ENCODE results near the gene TRIP6. TPM values are rescaled to one million over a fixed set of nuclear protein-coding genes. Genes with fewer than 3 reads are reported as not detected.
A peak's percentile ranks its signal among the peaks of the same experiment; 100 is the strongest.

Gene TRIP6
- polyA plus RNA-seq, 4 donors, result 3.4 to 35.7 (median 16.7) TPM

DNA sequence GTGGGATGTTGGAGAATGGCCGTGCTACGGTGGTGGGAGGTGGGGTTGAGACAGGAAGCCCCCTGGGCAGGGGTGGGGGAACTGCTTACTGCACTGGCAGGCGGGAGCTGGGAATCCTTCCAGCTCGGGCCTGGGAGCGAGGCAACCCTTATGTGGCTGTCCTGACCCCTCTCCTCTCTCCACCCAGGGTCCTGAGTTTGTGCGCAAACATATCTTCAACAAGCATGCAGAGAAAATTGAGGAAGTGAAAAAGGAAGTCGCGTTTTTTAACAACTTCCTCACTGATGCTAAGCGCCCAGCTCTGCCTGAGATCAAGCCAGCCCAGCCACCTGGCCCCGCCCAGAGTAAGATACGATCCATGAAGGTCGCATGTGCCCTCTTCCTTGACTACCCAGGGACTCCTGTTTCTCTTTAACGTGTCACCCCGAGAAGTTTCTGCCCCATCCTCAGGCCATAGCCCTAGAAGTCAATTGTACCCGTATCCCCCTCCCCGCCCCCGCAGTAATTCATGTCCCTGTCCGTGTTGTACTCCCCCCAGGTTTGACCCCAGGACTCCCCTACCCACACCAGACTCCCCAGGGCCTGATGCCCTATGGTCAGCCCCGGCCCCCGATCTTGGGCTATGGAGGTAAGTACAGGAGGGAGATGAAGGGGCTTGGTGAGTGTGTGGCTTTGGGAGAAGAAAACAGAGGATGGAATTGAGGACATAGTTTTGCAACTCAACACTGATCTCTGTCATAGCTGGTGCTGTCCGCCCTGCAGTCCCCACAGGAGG, 20.5 kb downstream of the TRIP6 start:
- peak overlapping the region; percentile 28 to 85 (median 81) for H3K27ac ChIP-seq (ENCODE audit: low read depth in 1 of 3, low read length in 2 of 3)
- FAIRE-seq (no peak), DNase-seq (peak in 1 of 2 donors; percentile 59)
- peaks cover 0 to 13% (median 0%) of the 10 kb centered on the region in 3 donors for H3K27me3 ChIP-seq (ENCODE audit: control insufficient read depth in 3 of 3, insufficient read depth in 3 of 3, low read length in 3 of 3)
- H3K4me3 ChIP-seq (ENCODE audit: low read depth in 1 of 3, low read length in 3 of 3), result peak overlapping the region in 1 of 3 donors; percentile 54
- 47 to 53% (median 48%) methylated on average over 21 of the region's 21 CpGs for WGBS, 3 donors
- no peaks in the 10 kb centered on the region for H3K9me3 ChIP-seq (ENCODE audit: control insufficient read depth in 2 of 2, insufficient read depth in 1 of 2, low read depth in 1 of 2, low read length in 1 of 2)
- peaks cover 0 to 38% (median 2%) of the 10 kb centered on the region in 3 donors for H3K4me1 ChIP-seq (ENCODE audit: control insufficient read depth in 3 of 3, insufficient read depth in 2 of 3, low read depth in 1 of 3, low read length in 2 of 3)
- peaks cover 24 to 71% (median 34%) of the 10 kb centered on the region in 3 donors for H3K36me3 ChIP-seq (ENCODE audit: control insufficient read depth in 3 of 3, insufficient read depth in 2 of 3, low read depth in 1 of 3, low read length in 3 of 3)

DNA sequence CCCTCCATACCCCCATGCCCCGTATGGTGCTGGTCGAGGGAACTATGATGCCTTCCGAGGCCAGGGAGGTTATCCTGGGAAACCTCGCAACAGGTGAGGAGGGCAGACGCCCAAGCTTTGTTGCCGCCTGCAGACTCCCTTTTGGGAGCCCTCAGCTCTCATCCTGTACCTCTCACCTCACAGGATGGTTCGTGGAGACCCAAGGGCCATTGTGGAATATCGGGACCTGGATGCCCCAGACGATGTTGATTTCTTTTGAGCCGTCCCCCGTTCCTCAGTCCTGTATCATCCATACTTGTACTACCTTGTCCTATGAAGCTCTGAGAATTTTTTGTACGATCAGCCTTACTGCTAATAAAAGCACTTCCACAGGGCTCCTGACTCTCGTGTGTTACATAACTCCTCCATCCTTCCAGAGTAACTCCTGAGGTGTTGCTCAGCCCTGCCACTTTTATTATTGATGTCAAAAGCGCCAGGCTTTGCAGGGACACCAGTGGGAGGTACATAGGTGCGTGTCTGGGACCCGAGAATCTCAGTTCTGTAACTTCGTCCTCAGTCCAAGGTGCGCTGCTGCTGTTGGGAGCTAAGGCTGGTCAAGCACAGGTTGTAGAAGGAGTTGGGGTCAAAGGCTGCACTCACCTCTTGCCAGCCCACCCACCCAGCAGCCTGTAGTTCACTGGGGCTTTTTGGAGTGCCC, 21.3 kb downstream of the TRIP6 start:
- H3K36me3 ChIP-seq (ENCODE audit: control insufficient read depth in 3 of 3, insufficient read depth in 2 of 3, low read depth in 1 of 3, low read length in 3 of 3), result peaks cover 18 to 65% (median 28%) of the 10 kb centered on the region in 3 donors
- 52 to 65% (median 57%) methylated on average over 18 of the region's 18 CpGs for WGBS, 3 donors
- peaks cover 0 to 38% (median 2%) of the 10 kb centered on the region in 3 donors for H3K4me1 ChIP-seq (ENCODE audit: control insufficient read depth in 3 of 3, insufficient read depth in 2 of 3, low read depth in 1 of 3, low read length in 2 of 3)
- H3K9me3 ChIP-seq (ENCODE audit: control insufficient read depth in 2 of 2, insufficient read depth in 1 of 2, low read depth in 1 of 2, low read length in 1 of 2), result no peaks in the 10 kb centered on the region
- FAIRE-seq, result no peak
- H3K4me3 ChIP-seq (ENCODE audit: low read depth in 1 of 3, low read length in 3 of 3), result peak overlapping the region; percentile 30 to 66 (median 54)
- DNase-seq, result peak; percentile 57 to 60
- peaks cover 0 to 13% (median 0%) of the 10 kb centered on the region in 3 donors for H3K27me3 ChIP-seq (ENCODE audit: control insufficient read depth in 3 of 3, insufficient read depth in 3 of 3, low read length in 3 of 3)
- peak overlapping the region; percentile 81 to 92 (median 91) for H3K27ac ChIP-seq (ENCODE audit: low read depth in 1 of 3, low read length in 2 of 3)

DNA sequence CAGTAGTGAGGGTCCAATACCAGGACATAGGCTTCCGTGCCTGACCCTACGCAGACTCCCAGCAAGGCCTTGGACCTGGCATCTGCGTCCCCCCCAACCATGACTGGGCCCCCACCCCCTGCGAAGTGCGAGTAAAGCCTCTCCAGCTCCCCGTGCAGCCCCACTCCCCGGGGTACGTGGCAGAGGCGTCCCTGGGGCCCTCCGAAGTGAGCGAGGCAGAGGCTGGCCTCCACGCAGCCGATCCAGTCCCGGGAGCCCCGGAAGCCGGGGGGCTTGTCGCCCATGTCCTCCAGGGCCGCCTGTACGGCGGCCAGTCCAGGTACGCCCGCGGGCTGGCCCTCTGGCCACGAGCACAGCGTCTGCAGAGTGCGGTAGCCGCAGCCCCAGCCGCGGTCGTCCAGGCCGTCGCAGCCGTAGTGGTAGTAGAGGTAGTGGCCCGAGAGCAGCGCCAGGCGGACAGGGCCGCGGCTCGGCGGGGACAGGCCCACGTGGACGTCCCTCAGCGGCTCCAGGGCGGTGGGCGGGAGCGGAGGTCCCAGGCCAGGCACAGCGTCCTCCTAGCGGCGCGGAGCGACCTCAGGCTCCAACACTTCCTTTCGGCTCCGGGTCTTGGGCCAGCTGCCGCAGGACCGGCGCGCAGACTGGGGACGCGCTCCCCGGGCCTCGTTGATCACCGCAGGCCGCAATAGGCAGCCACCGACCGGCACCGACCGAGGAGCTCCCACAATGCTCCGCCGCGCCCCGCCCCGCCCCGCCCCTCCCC, 22.0 kb downstream of the TRIP6 start, which contains the start of gene UFSP1:
UFSP1 (minus strand) TSS at position 728 of the 763 bp plus-strand sequence; CDS start at position 284, 444 bp downstream.
- H3K4me1 ChIP-seq (ENCODE audit: control insufficient read depth in 3 of 3, insufficient read depth in 2 of 3, low read depth in 1 of 3, low read length in 2 of 3), result peaks cover 0 to 42% (median 2%) of the 10 kb centered on the region in 3 donors
- H3K9me3 ChIP-seq (ENCODE audit: control insufficient read depth in 2 of 2, insufficient read depth in 1 of 2, low read depth in 1 of 2, low read length in 1 of 2), result no peaks in the 10 kb centered on the region
- peaks cover 0 to 16% (median 0%) of the 10 kb centered on the region in 3 donors for H3K27me3 ChIP-seq (ENCODE audit: control insufficient read depth in 3 of 3, insufficient read depth in 3 of 3, low read length in 3 of 3)
- FAIRE-seq (no peak), DNase-seq (no peak)
- H3K27ac ChIP-seq (ENCODE audit: low read depth in 1 of 3, low read length in 2 of 3), result peak within 1 kb of the TSS; percentile 91 to 95 (median 92)
- H3K4me3 ChIP-seq (ENCODE audit: low read depth in 1 of 3, low read length in 3 of 3), result peak within 1 kb of the TSS; percentile 30 to 66 (median 61)
- peaks cover 18 to 59% (median 24%) of the 10 kb centered on the region in 3 donors for H3K36me3 ChIP-seq (ENCODE audit: control insufficient read depth in 3 of 3, insufficient read depth in 2 of 3, low read depth in 1 of 3, low read length in 3 of 3)
- 2 to 3% (median 3%) methylated on average over 42 to 73 of the region's 73 CpGs for WGBS, 3 donors

DNA sequence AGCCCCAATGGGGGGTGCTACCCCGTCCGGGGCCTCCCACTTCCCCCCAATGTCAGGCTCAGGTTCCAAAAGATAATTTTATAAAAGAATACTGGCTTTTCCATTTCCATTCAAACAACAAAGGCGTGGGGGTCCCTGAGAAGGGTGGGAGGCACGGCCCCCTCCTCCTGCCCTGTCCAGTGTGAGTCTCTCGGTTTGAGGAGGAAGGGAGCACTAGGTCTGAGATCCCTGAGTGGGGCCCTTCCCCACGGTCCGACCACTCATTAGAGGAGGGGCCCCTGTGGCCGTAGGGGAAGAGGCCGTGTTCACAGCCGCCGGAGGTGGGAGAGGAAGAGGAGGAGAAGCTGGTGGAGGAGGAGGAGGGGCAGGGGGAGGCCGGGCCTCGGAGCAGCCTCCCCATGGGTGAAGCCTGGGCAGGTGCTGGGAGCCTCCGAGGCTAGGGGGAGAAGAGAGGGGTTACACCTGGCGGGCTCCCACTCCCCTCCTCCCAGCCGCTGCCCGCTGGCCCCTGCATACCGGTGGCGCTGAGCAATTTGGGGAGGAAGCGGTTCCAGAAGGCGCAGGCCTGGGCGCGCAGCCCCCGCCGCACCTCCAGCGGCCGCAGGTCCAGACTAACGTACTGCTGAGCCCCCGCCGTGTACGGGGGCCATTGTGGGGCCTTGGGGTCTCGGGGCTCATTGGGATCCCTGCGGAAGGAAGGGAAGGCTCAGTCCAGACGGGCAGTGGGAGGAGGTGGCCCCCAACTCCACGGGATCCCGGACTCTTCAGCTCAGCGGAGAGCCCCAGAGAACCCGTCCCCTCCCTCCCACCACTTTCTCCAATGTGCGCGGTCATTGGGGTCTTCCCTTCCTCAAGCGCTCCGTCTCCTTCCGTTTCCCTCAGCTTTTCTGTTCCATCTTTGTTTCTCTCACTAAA, 23.7 kb downstream of the TRIP6 start:
- Histone ChIP-seq H3K4me3 (ENCODE audit: low read depth in 1 of 3, low read length in 3 of 3) (peak overlapping the region in 2 of 3 donors; percentile 43 to 61), H3K4me1 (ENCODE audit: control insufficient read depth in 3 of 3, insufficient read depth in 2 of 3, low read depth in 1 of 3, low read length in 2 of 3) (peaks cover 0 to 45% (median 2%) of the 10 kb centered on the region in 3 donors), H3K36me3 (ENCODE audit: control insufficient read depth in 3 of 3, insufficient read depth in 2 of 3, low read depth in 1 of 3, low read length in 3 of 3) (peaks cover 4 to 42% (median 11%) of the 10 kb centered on the region in 3 donors), H3K27ac (ENCODE audit: low read depth in 1 of 3, low read length in 2 of 3) (peak overlapping the region; percentile 42 to 95 (median 90)), H3K9me3 (ENCODE audit: control insufficient read depth in 2 of 2, insufficient read depth in 1 of 2, low read depth in 1 of 2, low read length in 1 of 2) (no peaks in the 10 kb centered on the region), H3K27me3 (ENCODE audit: control insufficient read depth in 3 of 3, insufficient read depth in 3 of 3, low read length in 3 of 3) (peaks cover 0 to 23% (median under 1%) of the 10 kb centered on the region in 3 donors)
- WGBS, 3 donors, result 19 to 45% (median 36%) methylated on average over 27 to 43 of the region's 43 CpGs
- FAIRE-seq (no peak), DNase-seq (peak in 1 of 2 donors; percentile 39)

DNA sequence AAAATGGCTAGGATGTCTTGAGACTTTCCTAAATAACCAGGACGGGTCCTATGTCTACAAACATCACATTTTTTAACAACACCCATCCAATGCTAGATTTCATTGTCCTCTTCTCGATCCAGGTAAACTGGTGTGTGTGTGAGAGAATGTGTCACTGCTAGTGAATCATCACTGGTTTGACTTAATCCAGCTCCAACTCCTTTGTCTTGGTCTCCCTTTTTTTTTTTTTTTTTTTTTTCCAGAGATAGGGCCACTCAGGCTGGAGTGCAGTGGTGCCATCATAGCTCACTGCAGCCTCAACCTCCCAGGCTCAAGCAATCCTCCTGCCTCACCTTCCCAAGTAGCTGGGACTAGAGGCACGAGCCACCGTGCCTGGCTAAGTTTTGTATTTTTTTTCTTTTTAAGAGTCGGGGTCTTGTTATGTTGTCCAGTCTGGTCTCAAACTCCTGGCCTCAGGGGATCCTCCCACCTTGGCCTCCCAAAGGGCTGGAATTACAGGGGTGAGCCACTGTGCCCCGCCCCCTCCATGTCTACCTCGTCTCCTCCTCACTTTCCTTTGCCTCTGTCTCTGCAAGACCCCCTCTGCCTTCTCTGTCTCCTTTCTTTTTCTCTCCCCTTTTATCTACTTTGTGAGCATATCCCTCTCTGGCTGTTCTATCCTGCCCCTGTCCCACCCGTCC, 24.5 kb downstream of the TRIP6 start:
- Histone ChIP-seq H3K9me3 (ENCODE audit: control insufficient read depth in 2 of 2, insufficient read depth in 1 of 2, low read depth in 1 of 2, low read length in 1 of 2) (no peaks in the 10 kb centered on the region), H3K4me1 (ENCODE audit: control insufficient read depth in 3 of 3, insufficient read depth in 2 of 3, low read depth in 1 of 3, low read length in 2 of 3) (peaks cover 0 to 52% (median 2%) of the 10 kb centered on the region in 3 donors), H3K27ac (ENCODE audit: low read depth in 1 of 3, low read length in 2 of 3) (no peak overlapping the region), H3K36me3 (ENCODE audit: control insufficient read depth in 3 of 3, insufficient read depth in 2 of 3, low read depth in 1 of 3, low read length in 3 of 3) (peaks cover 4 to 34% (median 5%) of the 10 kb centered on the region in 3 donors), H3K27me3 (ENCODE audit: control insufficient read depth in 3 of 3, insufficient read depth in 3 of 3, low read length in 3 of 3) (peaks cover 0 to 31% (median 3%) of the 10 kb centered on the region in 3 donors), H3K4me3 (ENCODE audit: low read depth in 1 of 3, low read length in 3 of 3) (peak overlapping the region in 1 of 3 donors; percentile 61)
- DNase-seq (no peak), FAIRE-seq (no peak)
- 69 to 73% (median 71%) methylated on average over 8 of the region's 8 CpGs for WGBS, 3 donors

DNA sequence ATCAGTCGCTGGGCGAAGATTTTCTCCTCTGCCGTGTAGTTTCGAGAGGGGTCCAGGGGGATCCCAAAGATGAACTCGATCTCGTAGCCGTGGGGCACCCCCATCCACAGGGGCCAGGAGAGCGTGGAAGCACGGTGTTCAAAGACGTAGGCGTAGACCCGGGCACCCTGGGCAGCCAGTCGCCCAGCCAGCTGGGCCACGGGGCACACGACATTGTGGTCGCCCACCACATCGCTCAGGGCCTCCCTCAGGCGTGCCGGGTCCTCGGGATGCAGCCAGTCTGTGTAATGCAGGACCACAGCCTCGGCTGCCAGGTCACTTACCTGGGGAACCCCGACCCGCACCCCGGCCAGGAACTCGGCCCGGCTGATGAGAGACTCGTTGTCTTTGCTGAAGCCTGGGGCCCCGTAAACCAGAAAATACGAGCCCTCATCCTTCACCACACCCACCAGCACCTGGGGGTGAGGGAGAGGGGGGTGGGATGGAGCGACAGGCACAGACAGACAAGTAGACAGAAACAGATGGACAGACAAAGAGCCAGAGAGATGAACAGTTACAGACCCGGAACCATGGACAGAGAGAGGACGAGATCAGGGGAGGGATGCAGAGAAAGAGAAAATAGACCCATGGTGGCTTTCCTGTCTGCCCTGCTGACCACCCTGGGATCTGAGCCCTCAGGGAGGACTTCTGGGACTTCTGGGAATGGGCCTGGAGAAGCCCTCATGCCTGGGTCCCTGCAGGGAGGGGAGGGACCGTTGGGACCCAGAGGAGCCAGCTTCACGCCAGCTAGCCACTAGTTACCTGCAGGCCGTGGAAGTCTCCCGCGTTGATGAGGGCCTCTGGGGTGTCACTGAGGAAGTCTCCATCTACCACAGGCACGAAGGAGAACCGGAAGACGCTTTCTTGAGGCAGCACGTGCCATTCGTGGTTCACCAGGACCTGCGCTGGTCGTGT, 25.5 kb downstream of the TRIP6 start:
- WGBS, 3 donors, result 84 to 90% (median 88%) methylated on average over 40 to 44 of the region's 44 CpGs
- Histone ChIP-seq H3K27ac (ENCODE audit: low read depth in 1 of 3, low read length in 2 of 3) (no peak overlapping the region), H3K9me3 (ENCODE audit: control insufficient read depth in 2 of 2, insufficient read depth in 1 of 2, low read depth in 1 of 2, low read length in 1 of 2) (no peaks in the 10 kb centered on the region), H3K27me3 (ENCODE audit: control insufficient read depth in 3 of 3, insufficient read depth in 3 of 3, low read length in 3 of 3) (peaks cover 0 to 31% (median 3%) of the 10 kb centered on the region in 3 donors), H3K4me1 (ENCODE audit: control insufficient read depth in 3 of 3, insufficient read depth in 2 of 3, low read depth in 1 of 3, low read length in 2 of 3) (peaks cover 0 to 53% (median 2%) of the 10 kb centered on the region in 3 donors), H3K4me3 (ENCODE audit: low read depth in 1 of 3, low read length in 3 of 3) (no peak overlapping the region), H3K36me3 (ENCODE audit: control insufficient read depth in 3 of 3, insufficient read depth in 2 of 3, low read depth in 1 of 3, low read length in 3 of 3) (peaks cover 0 to 25% (median 0%) of the 10 kb centered on the region in 3 donors)
- FAIRE-seq (no peak), DNase-seq (no peak)
